Measurements from ENCODE around the gene RAB34.

The RAB34 gene

GRCh38 chr17:28750178-28751047 lies 32.7 kb upstream of the RAB34 start:
- no peak overlapping the region for H3K4me3 ChIP-seq (ENCODE audit: low read length)
- no peak for TF ChIP-seq ZNF274 (IDR thresholded peaks at IDR 0.05; ENCODE audit: low read depth, low read length)

DNA sequence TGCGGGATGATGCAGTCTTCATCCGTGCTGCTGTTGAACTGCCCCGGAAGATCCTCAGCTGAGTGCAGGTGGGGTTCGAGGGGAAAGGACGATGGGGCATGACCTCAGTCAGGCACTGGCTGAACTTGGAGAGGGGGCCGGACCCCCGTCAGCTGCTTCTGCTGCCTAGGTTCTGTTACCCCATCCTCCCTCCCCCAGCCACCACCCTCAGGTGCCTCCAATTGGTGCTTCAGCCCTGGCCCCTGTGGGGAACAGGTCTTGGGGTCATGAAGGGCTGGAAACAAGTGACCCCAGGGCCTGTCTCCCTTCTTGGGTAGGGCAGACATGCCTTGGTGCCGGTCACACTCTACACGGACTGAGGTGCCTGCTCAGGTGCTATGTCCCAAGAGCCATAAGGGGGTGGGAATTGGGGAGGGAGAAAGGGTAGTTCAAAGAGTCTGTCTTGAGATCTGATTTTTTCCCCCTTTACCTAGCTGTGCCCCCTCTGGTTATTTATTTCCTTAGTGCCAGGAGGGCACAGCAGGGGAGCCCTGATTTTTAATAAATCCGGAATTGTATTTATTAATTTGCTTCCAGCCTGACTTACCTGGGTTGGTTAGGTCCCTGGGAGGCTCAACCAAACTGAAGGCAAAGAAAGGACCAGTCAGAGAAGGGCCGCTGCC lies 32.0 kb upstream of the RAB34 start:
- no peak for TF ChIP-seq ZNF274 (IDR thresholded peaks at IDR 0.05; ENCODE audit: low read depth, low read length)
- H3K4me3 ChIP-seq (ENCODE audit: low read length) = no peak overlapping the region

DNA sequence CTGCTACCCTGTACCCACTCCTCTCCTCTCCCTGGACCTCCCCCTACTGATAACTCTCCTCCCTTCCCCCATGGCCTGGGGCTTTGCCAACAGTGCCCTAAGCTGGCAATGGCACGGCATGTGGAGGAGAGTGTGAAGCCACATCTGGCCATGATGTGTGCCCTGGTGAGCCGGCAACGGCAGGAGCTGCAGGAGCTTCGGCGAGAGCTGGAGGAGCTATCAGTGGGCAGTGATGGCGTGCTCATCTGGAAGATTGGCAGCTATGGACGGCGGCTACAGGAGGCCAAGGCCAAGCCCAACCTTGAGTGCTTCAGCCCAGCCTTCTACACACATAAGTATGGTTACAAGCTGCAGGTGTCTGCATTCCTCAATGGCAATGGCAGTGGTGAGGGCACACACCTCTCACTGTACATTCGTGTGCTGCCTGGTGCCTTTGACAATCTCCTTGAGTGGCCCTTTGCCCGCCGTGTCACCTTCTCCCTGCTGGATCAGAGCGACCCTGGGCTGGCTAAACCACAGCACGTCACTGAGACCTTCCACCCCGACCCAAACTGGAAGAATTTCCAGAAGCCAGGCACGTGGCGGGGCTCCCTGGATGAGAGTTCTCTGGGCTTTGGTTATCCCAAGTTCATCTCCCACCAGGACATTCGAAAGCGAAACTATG lies 31.3 kb upstream of the RAB34 start:
- TF ChIP-seq ZNF274 (IDR thresholded peaks at IDR 0.05; ENCODE audit: low read depth, low read length) = no peak
- H3K4me3 ChIP-seq (ENCODE audit: low read length) = no peak overlapping the region

GRCh38 chr17:28747801-28748750 lies 30.4 kb upstream of the RAB34 start:
- TF ChIP-seq ZNF274 (IDR thresholded peaks at IDR 0.05; ENCODE audit: low read depth, low read length) = no peak

GRCh38 chr17:28747051-28747691 lies 29.5 kb upstream of the RAB34 start:
- H3K4me3 ChIP-seq (ENCODE audit: low read length) = no peak overlapping the region; the same call in 1 of the 2 replicates

More at GRCh38 chr17:28747801-28748750, 30.4 kb upstream of the RAB34 start:
- H3K4me3 ChIP-seq (ENCODE audit: low read length) = no peak overlapping the region

DNA sequence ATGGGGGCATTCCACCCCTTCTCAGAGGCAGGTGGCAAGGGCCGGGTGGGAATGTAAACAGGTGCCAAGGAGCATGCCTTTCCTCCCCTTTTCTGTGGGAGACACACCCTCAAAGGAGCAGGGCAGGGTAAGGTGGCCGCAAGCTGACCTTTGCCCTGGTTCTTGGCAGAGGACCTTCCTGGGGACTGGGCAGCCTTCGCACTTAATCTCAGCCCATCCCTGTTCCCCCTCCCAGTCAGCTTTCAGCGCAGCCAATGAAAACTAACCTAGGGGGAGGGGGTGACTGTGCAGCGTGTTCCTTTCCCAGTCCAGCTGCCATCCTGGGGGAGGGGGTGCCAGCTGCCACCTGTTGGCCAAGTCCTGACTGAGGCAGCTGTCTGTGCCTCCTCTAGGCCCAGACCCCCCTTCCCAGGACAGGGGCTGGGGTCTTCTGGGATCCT lies 29.0 kb upstream of the RAB34 start:
- H3K4me3 ChIP-seq (ENCODE audit: low read length) = peak overlapping the region; percentile 93; the same call in 1 of the 2 replicates
- TF ChIP-seq ZNF274 (IDR thresholded peaks at IDR 0.05; ENCODE audit: low read depth, low read length) = no peak

More at GRCh38 chr17:28747051-28747691, 29.5 kb upstream of the RAB34 start:
- no peak for TF ChIP-seq ZNF274 (IDR thresholded peaks at IDR 0.05; ENCODE audit: low read depth, low read length)

DNA sequence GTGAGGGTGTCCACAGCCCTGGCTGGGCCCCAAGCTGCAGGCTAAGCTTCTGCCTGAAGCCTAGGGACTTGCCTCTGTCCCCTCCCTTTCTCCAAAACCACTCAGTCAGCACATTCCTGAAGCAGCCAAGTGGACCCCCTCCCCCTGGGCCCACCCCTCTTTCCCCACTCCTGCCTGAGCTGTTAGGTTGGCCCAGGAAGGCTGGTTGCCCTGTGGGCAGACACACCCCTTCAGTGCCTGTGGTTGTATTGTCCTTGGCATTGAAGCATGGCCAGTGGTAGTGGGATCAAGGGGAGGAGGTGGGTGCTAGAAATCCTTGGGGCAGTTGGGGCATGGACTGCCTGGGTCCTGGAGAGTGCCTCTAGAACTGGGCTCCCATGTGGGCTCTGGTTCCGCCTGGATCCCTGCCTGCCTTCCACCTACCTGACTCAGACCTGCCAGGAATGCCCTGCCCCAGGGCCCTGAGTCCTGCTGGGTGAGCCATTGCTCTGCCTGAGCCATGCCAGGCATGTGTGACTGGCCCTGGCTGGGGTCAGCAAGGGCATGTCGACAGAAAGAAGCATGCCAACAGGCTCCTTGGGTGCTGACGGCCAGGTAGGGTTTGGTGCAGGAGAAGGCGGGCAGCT lies 28.2 kb upstream of the RAB34 start:
- peak overlapping the region; percentile 93 for H3K4me3 ChIP-seq (ENCODE audit: low read length)
- TF ChIP-seq ZNF274 (IDR thresholded peaks at IDR 0.05; ENCODE audit: low read depth, low read length) = no peak

GRCh38 chr17:28744972-28745785 lies 27.5 kb upstream of the RAB34 start:
- no peak for TF ChIP-seq ZNF274 (IDR thresholded peaks at IDR 0.05; ENCODE audit: low read depth, low read length)
- peak overlapping the region; percentile 93 for H3K4me3 ChIP-seq (ENCODE audit: low read length)

- TF ChIP-seq ZNF274 (IDR thresholded peaks at IDR 0.05; ENCODE audit: low read depth, low read length) = no peak
- H3K4me3 ChIP-seq (ENCODE audit: low read length) = peak overlapping the region; percentile 93
Measured at GRCh38 chr17:28744104-28744971, 26.7 kb upstream of the RAB34 start.

DNA sequence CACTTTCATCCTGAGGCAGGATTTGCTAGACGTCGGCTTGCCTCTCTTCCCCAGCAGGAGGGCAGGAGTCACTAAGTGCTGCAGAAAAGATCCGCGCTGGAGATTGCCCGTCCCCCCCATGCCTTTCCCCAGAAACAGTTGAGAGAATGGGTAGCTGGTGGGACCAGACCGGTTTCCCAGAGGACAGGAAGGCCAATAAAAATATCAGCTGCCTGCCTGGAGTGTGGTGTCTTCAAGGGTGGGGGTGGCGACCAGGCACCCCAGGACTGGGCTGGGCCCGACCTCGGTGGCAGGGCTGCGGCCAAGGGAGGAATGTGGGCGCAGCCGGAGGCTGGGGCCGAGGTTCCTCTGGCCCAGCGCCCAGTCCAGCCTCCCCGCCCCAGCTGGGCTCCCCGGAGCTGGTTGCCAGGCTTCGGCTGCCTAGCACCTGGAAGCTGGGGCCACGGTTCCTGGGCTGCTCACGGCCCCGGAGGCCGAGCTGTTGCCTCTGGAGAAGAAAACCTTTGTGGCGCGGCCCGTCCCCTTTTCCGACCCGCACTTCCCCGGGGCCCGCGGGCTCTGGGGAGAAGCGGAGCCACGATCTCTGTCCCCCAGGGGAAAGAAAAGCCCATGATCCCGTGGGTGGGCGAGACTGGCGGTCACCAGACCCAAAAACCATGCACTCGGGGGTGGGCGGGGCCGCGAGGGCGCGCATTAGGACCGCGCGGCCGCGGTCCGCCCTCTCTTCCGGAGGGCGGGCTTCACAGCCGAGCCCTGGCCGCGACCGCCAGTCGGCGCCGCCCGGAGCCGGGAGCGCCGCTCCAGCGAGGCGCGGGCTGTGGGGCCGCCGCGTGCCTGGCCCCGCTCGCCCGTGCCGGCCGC lies 25.8 kb upstream of the RAB34 start, which contains the start of gene TRAF4:
TRAF4 (plus strand) TSS at position 769 of the 861 bp plus-strand sequence. CDS start 102 bp downstream, outside the sequence.
- peak within 1 kb of the TSS; percentile 93 for H3K4me3 ChIP-seq (ENCODE audit: low read length)
- no peak for TF ChIP-seq ZNF274 (IDR thresholded peaks at IDR 0.05; ENCODE audit: low read depth, low read length)

Data from GM08714 (cell line).